Fibroblast of lung (primary cell): ENCODE data around the gene SETDB1. TPM values are rescaled to one million over a fixed set of nuclear protein-coding genes. Genes with fewer than 3 reads are reported as not detected.
"Not testable (repeated sequence)": the region's sequence is repeated elsewhere in the genome, so short reads cannot be mapped to it uniquely, and the experiment has no call there.

ENCODE experiments used
- DNase-seq, 2 donors: peaks; one replicate each; pipeline versions ENCODE4 v3.0.0 to v3.0.0-alpha.2; 2010; ENCODE audit warnings: low read depth in 2 of 2
- H2AFZ ChIP-seq: 2 replicates; pipeline ENCODE4 v1.5.1; 2012; ENCODE audit warnings: low read length, control low read depth, inconsistent platforms
- H3K27ac ChIP-seq: 2 replicates; pipeline ENCODE4 v1.5.1; 2011; ENCODE audit warnings: low read length, control low read depth; ENCODE audit not compliant: insufficient read depth
- H3K27me3 ChIP-seq: 2 replicates; pipeline ENCODE4 v1.5.1; 2011; ENCODE audit warnings: mild to moderate bottlenecking, low read length; ENCODE audit not compliant: control insufficient read depth, insufficient read depth
- H3K36me3 ChIP-seq: 2 replicates; pipeline ENCODE4 v1.5.1; 2011; ENCODE audit warnings: low read length; ENCODE audit not compliant: control insufficient read depth, insufficient read depth
- H3K4me1 ChIP-seq: 2 replicates; pipeline ENCODE4 v1.5.1; 2011; ENCODE audit warnings: low read length; ENCODE audit not compliant: control insufficient read depth, insufficient read depth; ENCODE audit errors: extremely low read depth
- H3K4me2 ChIP-seq: 2 replicates; pipeline ENCODE4 v1.5.1; 2011; ENCODE audit warnings: low read length, control low read depth; ENCODE audit not compliant: insufficient read depth; ENCODE audit errors: extremely low read depth
- H3K4me3 ChIP-seq, 4 experiments: fragments of 200-600 bp in 1 of 4; sonication (generic) in 1 of 4; replicated peaks in 1 of 4; 2 replicates each; pipeline ENCODE4 v1.5.1; 2011 to 2016; ENCODE audit warnings: low read length in 4 of 4, low read depth in 3 of 4, mild to moderate bottlenecking in 3 of 4, control low read depth in 2 of 4, inconsistent platforms in 1 of 4, mixed read lengths in 1 of 4; ENCODE audit not compliant: insufficient read depth in 1 of 4; ENCODE audit errors: control extremely low read depth in 1 of 4
- H3K79me2 ChIP-seq: 2 replicates; pipeline ENCODE4 v1.5.1; 2012; ENCODE audit warnings: mild to moderate bottlenecking, low read length, inconsistent platforms; ENCODE audit not compliant: control insufficient read depth, insufficient read depth
- H3K9ac ChIP-seq: 2 replicates; pipeline ENCODE4 v1.5.1; 2011; ENCODE audit warnings: mild to moderate bottlenecking, low read length, control low read depth; ENCODE audit not compliant: insufficient read depth
- H3K9me3 ChIP-seq: 2 replicates; pipeline ENCODE4 v1.5.1; 2012; ENCODE audit warnings: low read depth, low read length; ENCODE audit not compliant: control insufficient read depth, insufficient read depth
- H4K20me1 ChIP-seq: 2 replicates; pipeline ENCODE4 v1.5.1; 2011; ENCODE audit warnings: low read length; ENCODE audit not compliant: control insufficient read depth, insufficient read depth; ENCODE audit errors: extremely low read depth
- EZH2 ChIP-seq: IDR thresholded peaks from 2 replicates; pipeline ENCODE4 v1.5.1; 2012; ENCODE audit warnings: low read length, control low read depth, mild to moderate bottlenecking; ENCODE audit errors: missing control alignments
- polyA plus RNA-seq, 2 donors: library from polyadenylated mRNA; depleted of rRNA in 1 of 2; stranded (reverse) in 1 of 2; unstranded in 1 of 2; fragments of >200 nt; gene quantifications; 2 replicates each; pipeline ENCODE4 v1.2.1, GENCODE V29; 2011 to 2012; ENCODE audit warnings: missing spikeins in 1 of 2
- total RNA-seq: library from RNA; depleted of rRNA; stranded (reverse); fragments of >200 nt; gene quantifications from 2 replicates; pipeline ENCODE4 v1.2.1, GENCODE V29; 2014
- TF ChIP-seq, protein P1 (sequence below), 2 donors: IDR thresholded peaks in 1 of 2; conservative IDR thresholded peaks in 1 of 2; 1 replicate in 1 of 2; 2 replicates in 1 of 2; pipeline ENCODE4 v1.5.1; 2011 to 2012; ENCODE audit warnings: low read length in 2 of 2, control low read depth in 1 of 2, inconsistent platforms in 1 of 2, low read depth in 1 of 2, mild to moderate bottlenecking in 1 of 2

Gene SETDB1
- total and polyA plus RNA-seq, 2 donors (not counting 1 experiment from before 2014, with no cell fraction given), result 27.0 to 30.7 TPM

DNA sequence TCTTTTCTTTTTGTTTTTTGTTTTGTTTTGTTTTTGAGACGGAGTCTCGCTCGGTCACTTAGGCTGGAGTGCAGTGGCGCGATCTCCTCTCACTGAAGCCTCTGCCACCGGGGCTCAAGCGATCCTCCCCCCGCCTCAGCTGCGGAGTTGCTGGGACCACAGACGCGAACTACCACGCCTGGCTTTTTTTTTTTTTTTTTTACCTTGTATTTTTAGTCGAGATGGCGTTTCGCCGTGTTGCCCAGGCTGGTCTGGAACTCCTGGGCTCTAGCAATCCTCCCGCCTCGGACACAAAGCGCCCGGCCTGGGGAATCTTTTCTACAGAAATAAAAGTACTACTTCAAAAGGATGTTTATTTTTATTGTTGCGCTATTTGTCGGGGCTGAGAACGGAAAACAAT is 1.1 kb upstream of the SETDB1 start:
- no peaks in the 10 kb centered on the region for H4K20me1 ChIP-seq
- H3K4me1 ChIP-seq, result no peaks in the 10 kb centered on the region
- no peak overlapping the region for H3K27ac ChIP-seq
- no peak for TF ChIP-seq EZH2
- TF ChIP-seq, protein P1, sequence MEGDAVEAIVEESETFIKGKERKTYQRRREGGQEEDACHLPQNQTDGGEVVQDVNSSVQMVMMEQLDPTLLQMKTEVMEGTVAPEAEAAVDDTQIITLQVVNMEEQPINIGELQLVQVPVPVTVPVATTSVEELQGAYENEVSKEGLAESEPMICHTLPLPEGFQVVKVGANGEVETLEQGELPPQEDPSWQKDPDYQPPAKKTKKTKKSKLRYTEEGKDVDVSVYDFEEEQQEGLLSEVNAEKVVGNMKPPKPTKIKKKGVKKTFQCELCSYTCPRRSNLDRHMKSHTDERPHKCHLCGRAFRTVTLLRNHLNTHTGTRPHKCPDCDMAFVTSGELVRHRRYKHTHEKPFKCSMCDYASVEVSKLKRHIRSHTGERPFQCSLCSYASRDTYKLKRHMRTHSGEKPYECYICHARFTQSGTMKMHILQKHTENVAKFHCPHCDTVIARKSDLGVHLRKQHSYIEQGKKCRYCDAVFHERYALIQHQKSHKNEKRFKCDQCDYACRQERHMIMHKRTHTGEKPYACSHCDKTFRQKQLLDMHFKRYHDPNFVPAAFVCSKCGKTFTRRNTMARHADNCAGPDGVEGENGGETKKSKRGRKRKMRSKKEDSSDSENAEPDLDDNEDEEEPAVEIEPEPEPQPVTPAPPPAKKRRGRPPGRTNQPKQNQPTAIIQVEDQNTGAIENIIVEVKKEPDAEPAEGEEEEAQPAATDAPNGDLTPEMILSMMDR (conservative IDR thresholded peaks at IDR 0.05 in 1 of 2, IDR thresholded peaks at IDR 0.05 in 1 of 2; ENCODE audit: low read depth in 1 of 2, low read length in 2 of 2), result no peak
- no peaks in the 10 kb centered on the region for H3K36me3 ChIP-seq
- H2AFZ ChIP-seq, result no peak overlapping the region
- H3K4me2 ChIP-seq, result no peak overlapping the region
- H3K9ac ChIP-seq, result no peak overlapping the region
- peaks cover 12% of the 10 kb centered on the region for H3K79me2 ChIP-seq
- no peaks in the 10 kb centered on the region for H3K27me3 ChIP-seq
- no peaks in the 10 kb centered on the region for H3K9me3 ChIP-seq
- no peak overlapping the region for H3K4me3 ChIP-seq
- no peak for DNase-seq

DNA sequence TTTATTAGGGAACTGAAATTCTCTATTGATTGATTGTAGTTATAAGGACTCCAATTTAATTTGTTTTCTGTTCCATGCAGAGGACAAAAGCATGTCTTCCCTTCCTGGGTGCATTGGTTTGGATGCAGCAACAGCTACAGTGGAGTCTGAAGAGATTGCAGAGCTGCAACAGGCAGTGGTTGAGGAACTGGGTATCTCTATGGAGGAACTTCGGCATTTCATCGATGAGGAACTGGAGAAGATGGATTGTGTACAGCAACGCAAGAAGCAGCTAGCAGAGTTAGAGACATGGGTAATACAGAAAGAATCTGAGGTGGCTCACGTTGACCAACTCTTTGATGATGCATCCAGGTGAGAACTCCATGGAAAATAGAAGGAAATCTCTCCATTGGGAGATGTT is 1.5 kb downstream of the SETDB1 start:
- H2AFZ ChIP-seq, result no peak overlapping the region
- no peak overlapping the region for H3K4me2 ChIP-seq
- H3K36me3 ChIP-seq, result peaks cover 2% of the 10 kb centered on the region

DNA sequence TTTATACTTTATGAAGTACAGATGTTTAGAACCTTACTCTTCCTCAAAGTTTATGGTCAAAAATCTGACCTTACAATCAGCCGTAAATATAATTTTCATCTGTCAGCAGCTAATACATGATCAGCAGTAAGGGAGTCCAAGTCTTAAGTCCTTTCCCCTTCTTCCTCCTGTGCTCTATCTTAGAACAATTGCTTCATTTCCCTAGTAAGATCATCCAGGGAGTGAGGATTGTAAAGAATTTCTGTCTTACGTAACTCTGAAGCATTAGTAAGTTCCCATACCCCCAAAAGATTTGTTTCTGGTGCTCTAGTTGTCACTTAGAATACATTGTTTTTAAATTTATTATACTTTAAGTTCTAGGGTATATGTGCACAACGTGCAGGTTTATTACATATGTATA is 2.1 kb downstream of the SETDB1 start:
- Histone ChIP-seq H4K20me1 (no peaks in the 10 kb centered on the region), H2AFZ (no peak overlapping the region), H3K4me3 (no peak overlapping the region), H3K4me1 (no peaks in the 10 kb centered on the region), H3K9me3 (no peaks in the 10 kb centered on the region), H3K9ac (no peak overlapping the region), H3K27me3 (no peaks in the 10 kb centered on the region), H3K79me2 (peaks cover 12% of the 10 kb centered on the region), H3K36me3 (peaks cover 4% of the 10 kb centered on the region), H3K4me2 (no peak overlapping the region), H3K27ac (no peak overlapping the region)
- TF ChIP-seq, protein P1 (conservative IDR thresholded peaks at IDR 0.05 in 1 of 2, IDR thresholded peaks at IDR 0.05 in 1 of 2; ENCODE audit: low read depth in 1 of 2, low read length in 2 of 2), result no peak
- no peak for TF ChIP-seq EZH2
- DNase-seq, result no peak

More for the DNA sequence above, 1.5 kb downstream of the SETDB1 start:
- TF ChIP-seq EZH2, result no peak
- TF ChIP-seq, protein P1 (conservative IDR thresholded peaks at IDR 0.05 in 1 of 2, IDR thresholded peaks at IDR 0.05 in 1 of 2; ENCODE audit: low read depth in 1 of 2, low read length in 2 of 2), result no peak
- no peaks in the 10 kb centered on the region for H3K9me3 ChIP-seq
- no peak overlapping the region for H3K9ac ChIP-seq
- DNase-seq, result no peak
- no peak overlapping the region for H3K27ac ChIP-seq
- H3K27me3 ChIP-seq, result no peaks in the 10 kb centered on the region
- peaks cover 12% of the 10 kb centered on the region for H3K79me2 ChIP-seq
- no peaks in the 10 kb centered on the region for H3K4me1 ChIP-seq
- no peaks in the 10 kb centered on the region for H4K20me1 ChIP-seq
- H3K4me3 ChIP-seq, result peak overlapping the region in 1 of 4 experiments; percentile 92

DNA sequence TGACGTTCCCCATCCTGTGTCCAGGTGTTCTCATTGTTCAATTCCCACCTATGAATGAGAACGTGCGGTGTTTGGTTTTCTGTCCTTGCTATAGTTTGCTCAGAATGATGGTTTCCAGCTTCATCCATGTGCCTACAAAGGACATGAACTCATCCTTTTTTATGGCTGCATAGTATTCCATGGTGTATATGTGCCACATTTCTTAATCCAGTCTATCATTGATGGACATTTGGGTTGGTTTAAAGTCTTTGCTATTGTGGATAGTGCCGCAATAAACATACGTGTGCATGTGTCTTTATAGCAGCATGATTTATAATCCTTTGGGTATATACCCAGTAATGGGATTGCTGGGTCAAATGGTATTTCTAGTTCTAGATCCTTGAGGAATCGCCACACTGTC is 2.6 kb downstream of the SETDB1 start:
- H2AFZ ChIP-seq, H3K9ac ChIP-seq, H3K9me3 ChIP-seq, DNase-seq, H3K4me2 ChIP-seq, H3K36me3 ChIP-seq, H3K4me3 ChIP-seq, H3K4me1 ChIP-seq, H3K27ac ChIP-seq, H4K20me1 ChIP-seq, H3K27me3 ChIP-seq: not testable (repeated sequence)
- H3K79me2 ChIP-seq, result peaks cover 12% of the 10 kb centered on the region
